ENCODE results near the gene CREB5.

- TF ChIP-seq EP300 (IDR thresholded peaks at IDR 0.05; ENCODE audit: borderline replicate concordance) (no peak), USF1 (IDR thresholded peaks at IDR 0.05) (no peak), ZBTB7A (IDR thresholded peaks at IDR 0.05; ENCODE audit: low read depth) (no peak), FOXM1 (IDR thresholded peaks at IDR 0.05; ENCODE audit: borderline replicate concordance, low read depth) (no peak), YY1 (IDR thresholded peaks at IDR 0.05; ENCODE audit: low read depth) (no peak), TEAD4 (IDR thresholded peaks at IDR 0.05) (no peak), RAD21 (IDR thresholded peaks at IDR 0.05; ENCODE audit: low read depth) (no peak), TAF1 (IDR thresholded peaks at IDR 0.05; ENCODE audit: low read depth) (no peak)
These were observed 230.9 kb downstream of the CREB5 start for GRCh38 chr7:28643188-28643569.
